NT2/D1 (cell line): ENCODE results near the gene FRMPD4.

Experiments
- SUZ12 ChIP-seq: IDR thresholded peaks from 2 replicates; pipeline ENCODE4 v1.6.1; 2011; ENCODE audit not compliant: insufficient read length, insufficient read depth; ENCODE audit errors: extremely low read depth
- ZNF274 ChIP-seq: IDR thresholded peaks from 2 replicates; pipeline ENCODE4 v1.6.1; 2011; ENCODE audit warnings: mild to moderate bottlenecking, low read depth, low read length

DNA sequence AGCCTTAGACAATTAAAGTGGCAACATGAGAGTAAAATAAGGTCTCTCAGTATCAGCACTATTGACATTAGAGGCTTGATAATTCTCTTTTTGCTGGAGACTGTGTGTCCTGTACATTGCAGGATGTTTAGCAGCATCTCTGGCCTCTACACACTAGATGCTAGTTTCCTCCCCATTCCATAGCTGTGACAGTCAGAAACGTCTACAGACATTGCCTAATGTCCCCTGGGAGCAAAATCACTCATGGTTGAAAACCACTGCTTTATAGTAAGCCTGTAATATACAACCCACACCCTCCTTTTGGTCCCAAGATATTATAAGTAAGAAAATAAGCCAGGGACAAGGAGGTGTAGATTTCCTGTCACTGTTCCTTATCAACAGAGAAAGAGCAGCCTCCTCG is 166.0 kb downstream of the FRMPD4 start:
- TF ChIP-seq ZNF274, result no peak
- no peak for TF ChIP-seq SUZ12
